Esophagus muscularis mucosa (tissue), 3 donors: ENCODE results near the gene GNB3.

Source experiments
- POLR2AphosphoS5 ChIP-seq, 2 donors: sonication (generic); formaldehyde crosslinking; IDR thresholded peaks; one replicate each; pipeline ENCODE4 v1.6.1; 2017; ENCODE audit warnings: antibody characterized with exemption in 2 of 2
- TF ChIP-seq, protein P1 (sequence below), 3 experiments: fragments of 200-600 bp in 2 of 3; fragments of 450-650 bp in 1 of 3; sonication (generic) in 2 of 3; IDR thresholded peaks; one replicate each; pipeline ENCODE4 v1.5.1; 2017 to 2019; ENCODE audit warnings: antibody characterized with exemption in 3 of 3, mild to moderate bottlenecking in 2 of 3, moderate library complexity in 1 of 3

DNA sequence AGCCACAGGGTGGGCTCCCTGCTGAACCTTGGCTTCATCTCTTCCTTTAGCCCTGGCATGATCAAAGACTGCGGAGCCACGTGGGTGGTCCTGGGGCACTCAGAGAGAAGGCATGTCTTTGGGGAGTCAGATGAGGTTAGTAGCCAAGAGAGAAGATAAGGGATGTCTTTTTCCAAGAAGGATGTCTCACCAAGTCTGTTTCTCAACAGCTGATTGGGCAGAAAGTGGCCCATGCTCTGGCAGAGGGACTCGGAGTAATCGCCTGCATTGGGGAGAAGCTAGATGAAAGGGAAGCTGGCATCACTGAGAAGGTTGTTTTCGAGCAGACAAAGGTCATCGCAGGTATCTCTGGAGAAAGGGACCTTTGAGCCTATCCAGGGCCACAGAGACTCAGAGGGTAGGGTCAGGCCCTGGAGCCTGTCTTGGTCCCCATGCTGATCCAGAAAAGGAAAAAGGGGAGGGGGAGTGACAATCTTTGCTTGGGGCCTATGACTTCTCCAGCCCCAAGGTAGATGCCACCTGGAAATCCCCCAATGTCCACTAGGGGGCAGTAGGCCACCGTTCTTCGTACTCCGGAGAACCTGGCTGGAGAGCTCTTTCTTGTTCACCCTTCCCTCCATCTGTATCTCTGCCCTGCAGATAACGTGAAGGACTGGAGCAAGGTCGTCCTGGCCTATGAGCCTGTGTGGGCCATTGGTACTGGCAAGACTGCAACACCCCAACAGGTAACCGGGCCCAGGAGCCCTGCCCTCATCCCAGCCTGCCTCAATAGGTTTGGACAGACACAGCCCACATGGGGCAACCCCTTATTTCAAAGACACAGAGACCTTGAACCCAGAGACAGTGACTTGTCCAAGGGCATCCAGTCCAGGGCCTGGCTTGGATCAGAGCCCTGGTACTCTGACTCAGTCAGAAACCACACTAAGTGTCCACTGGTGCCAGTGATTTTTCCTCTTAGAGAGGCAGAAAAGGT lies 28.6 kb downstream of the GNB3 start:
- TF ChIP-seq, protein P1, sequence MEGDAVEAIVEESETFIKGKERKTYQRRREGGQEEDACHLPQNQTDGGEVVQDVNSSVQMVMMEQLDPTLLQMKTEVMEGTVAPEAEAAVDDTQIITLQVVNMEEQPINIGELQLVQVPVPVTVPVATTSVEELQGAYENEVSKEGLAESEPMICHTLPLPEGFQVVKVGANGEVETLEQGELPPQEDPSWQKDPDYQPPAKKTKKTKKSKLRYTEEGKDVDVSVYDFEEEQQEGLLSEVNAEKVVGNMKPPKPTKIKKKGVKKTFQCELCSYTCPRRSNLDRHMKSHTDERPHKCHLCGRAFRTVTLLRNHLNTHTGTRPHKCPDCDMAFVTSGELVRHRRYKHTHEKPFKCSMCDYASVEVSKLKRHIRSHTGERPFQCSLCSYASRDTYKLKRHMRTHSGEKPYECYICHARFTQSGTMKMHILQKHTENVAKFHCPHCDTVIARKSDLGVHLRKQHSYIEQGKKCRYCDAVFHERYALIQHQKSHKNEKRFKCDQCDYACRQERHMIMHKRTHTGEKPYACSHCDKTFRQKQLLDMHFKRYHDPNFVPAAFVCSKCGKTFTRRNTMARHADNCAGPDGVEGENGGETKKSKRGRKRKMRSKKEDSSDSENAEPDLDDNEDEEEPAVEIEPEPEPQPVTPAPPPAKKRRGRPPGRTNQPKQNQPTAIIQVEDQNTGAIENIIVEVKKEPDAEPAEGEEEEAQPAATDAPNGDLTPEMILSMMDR (IDR thresholded peaks at IDR 0.05) = peak; percentile 80 to 95 (median 92)
- peak in 1 of 2 donors; percentile 64 for TF ChIP-seq POLR2AphosphoS5 (IDR thresholded peaks at IDR 0.05)
